ENCODE results near the gene TSHZ2. TPM values are rescaled to one million over a fixed set of nuclear protein-coding genes. Genes with fewer than 3 reads are reported as not detected.

Gene TSHZ2
- total RNA-seq, 4 donors from 2014 or later, result 1.9 to 12.9 (median 5.0) TPM

DNA sequence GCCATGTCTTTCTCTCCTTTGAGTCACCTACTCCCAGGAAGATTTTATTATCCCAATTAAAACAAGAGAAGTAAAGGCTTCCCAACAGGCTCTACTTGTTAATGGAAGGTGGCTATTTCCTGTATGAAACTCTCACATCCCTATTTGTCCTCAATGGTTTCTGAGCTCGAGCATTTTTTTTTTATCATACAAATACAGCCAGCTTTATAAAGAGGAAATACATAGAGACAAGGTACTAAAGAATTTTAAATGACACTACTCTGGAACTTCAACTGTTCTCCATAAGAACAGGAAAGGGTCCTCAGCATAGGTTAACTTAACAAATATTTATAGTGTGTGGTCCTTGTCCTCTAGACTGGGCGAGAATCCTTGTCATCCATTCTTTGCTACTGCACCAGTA lies 41.0 kb downstream of the TSHZ2 start:
- intact Hi-C loops (cut with DNase I; ENCODE audit: low total_unique reads) (no loop called here), in situ Hi-C loops (cut with MboI; ENCODE audit: low pct_ligation_motif_present in 1 of 4, low pct_unique_long_range_greater_than_20kb in 1 of 4, low sequenced_read_pairs in 3 of 4) (no loop called here)
- TF ChIP-seq EP300 (IDR thresholded peaks at IDR 0.05; ENCODE audit: low read depth) (no peak), POLR2AphosphoS5 (IDR thresholded peaks at IDR 0.05) (no peak), POLR2A (IDR thresholded peaks at IDR 0.05) (no peak), CTCF (IDR thresholded peaks at IDR 0.05) (no peak)
- no peaks in the 10 kb centered on the region for H3K27me3 ChIP-seq
- WGBS, 2 donors (ENCODE audit: low coverage in 1 of 2), result 70 to 80% methylated on average over 2 of the region's 2 CpGs
- no peaks in the 10 kb centered on the region for H3K4me1 ChIP-seq
- no peaks in the 10 kb centered on the region for H3K36me3 ChIP-seq
- DNase-seq, result no peak
- no peaks in the 10 kb centered on the region for H3K9me3 ChIP-seq
- H3K27ac ChIP-seq, result no peak overlapping the region
- no peak overlapping the region for H3K4me3 ChIP-seq

DNA sequence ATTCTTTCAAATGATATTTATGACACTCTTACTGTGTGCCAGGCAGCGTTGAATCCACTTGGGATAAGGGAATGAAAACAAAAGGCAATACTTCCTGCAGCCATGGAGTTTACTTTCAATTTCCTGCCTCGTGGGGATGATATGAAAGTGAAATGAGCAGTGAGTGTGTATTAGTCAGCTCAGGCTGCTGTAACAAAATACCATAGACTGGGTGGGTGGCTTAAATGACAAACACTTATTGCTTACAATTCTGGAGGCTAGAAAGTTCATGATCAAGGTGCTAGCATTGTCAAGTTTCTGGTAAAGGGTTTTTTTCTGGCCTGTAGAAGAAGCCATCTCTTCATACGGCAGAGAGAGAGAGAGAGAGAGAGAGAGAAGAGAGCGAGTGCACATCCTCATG lies 41.7 kb downstream of the TSHZ2 start:
- no peak overlapping the region for H3K27ac ChIP-seq
- no peaks in the 10 kb centered on the region for H3K36me3 ChIP-seq
- in situ Hi-C loops (cut with MboI; ENCODE audit: low pct_ligation_motif_present in 1 of 4, low pct_unique_long_range_greater_than_20kb in 1 of 4, low sequenced_read_pairs in 3 of 4), result no loop called here
- intact Hi-C loops (cut with DNase I; ENCODE audit: low total_unique reads), result no loop called here
- no peaks in the 10 kb centered on the region for H3K4me1 ChIP-seq
- TF ChIP-seq CTCF (IDR thresholded peaks at IDR 0.05), result no peak
- TF ChIP-seq POLR2AphosphoS5 (IDR thresholded peaks at IDR 0.05), result no peak
- TF ChIP-seq POLR2A (IDR thresholded peaks at IDR 0.05), result no peak
- no peak for TF ChIP-seq EP300 (IDR thresholded peaks at IDR 0.05; ENCODE audit: low read depth)
- 53 to 57% methylated on average over 4 of the region's 4 CpGs for WGBS, 2 donors (ENCODE audit: low coverage in 1 of 2)
- no peaks in the 10 kb centered on the region for H3K9me3 ChIP-seq
- no peaks in the 10 kb centered on the region for H3K27me3 ChIP-seq
- no peak for DNase-seq
- H3K4me3 ChIP-seq, result no peak overlapping the region

DNA sequence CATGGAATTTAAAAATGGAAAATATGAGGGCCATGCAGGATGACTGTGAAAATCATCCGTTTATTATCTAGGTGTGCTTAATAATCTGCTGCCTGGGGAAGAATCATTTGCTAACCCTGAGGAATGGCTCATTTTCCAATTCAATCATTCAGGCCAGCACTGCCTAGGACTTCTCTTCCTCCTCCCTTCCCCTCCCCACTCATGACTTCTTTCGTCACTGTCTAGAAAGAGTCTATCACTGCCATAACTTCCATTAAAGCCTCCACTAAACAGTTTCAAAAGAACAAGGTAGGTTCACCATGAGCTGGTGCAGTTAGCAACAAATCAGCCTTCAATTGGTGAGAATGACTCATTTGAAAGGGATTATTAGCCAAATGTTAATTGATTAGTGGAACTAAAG lies 43.9 kb downstream of the TSHZ2 start:
- H3K36me3 ChIP-seq, result no peaks in the 10 kb centered on the region
- intact Hi-C loops (cut with DNase I; ENCODE audit: low total_unique reads), result no loop called here
- H3K9me3 ChIP-seq, result no peaks in the 10 kb centered on the region
- in situ Hi-C loops (cut with MboI; ENCODE audit: low pct_ligation_motif_present in 1 of 4, low pct_unique_long_range_greater_than_20kb in 1 of 4, low sequenced_read_pairs in 3 of 4), result no loop called here
- TF ChIP-seq POLR2AphosphoS5 (IDR thresholded peaks at IDR 0.05), result no peak
- TF ChIP-seq EP300 (IDR thresholded peaks at IDR 0.05; ENCODE audit: low read depth), result no peak
- no peak for TF ChIP-seq POLR2A (IDR thresholded peaks at IDR 0.05)
- TF ChIP-seq CTCF (IDR thresholded peaks at IDR 0.05), result no peak
- H3K4me3 ChIP-seq, result no peak overlapping the region
- H3K27me3 ChIP-seq, result no peaks in the 10 kb centered on the region
- no peak for DNase-seq
- no peaks in the 10 kb centered on the region for H3K4me1 ChIP-seq
- 59% methylated on average over 2 of the region's 2 CpGs; no CpG with 5 or more reads in 1 of the 2 donors for WGBS, 2 donors (ENCODE audit: low coverage in 1 of 2)
- no peak overlapping the region for H3K27ac ChIP-seq

DNA sequence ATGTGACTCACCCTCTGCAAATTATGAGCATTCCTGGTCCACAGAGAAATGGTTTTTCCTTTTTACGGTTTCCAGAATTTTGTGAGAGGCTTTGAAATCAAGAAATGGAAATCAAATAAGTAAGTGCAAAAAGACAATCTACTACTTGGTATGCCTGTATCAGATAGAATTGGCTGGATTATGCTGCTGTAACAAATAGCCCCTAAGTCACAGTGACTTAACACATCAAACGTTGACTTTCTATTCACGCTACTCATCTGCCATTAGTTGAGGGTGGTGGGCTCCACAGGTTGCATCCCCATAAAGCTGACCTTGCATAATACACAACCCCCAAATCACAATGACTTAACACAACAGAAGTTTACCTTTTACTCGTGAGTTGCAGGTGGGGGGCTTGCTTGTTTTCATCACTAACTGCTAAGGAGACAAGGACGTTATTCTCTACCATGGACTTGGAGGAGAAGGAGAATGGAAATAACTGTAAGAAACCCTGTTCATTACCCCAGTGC lies 44.4 kb downstream of the TSHZ2 start:
- intact Hi-C loops (cut with DNase I; ENCODE audit: low total_unique reads), result no loop called here
- WGBS, 2 donors (ENCODE audit: low coverage in 1 of 2), result 87 to 88% methylated on average over 3 to 5 of the region's 5 CpGs

More for the DNA sequence above, 44.4 kb downstream of the TSHZ2 start:
- H3K36me3 ChIP-seq, result no peaks in the 10 kb centered on the region
- no peaks in the 10 kb centered on the region for H3K9me3 ChIP-seq
- H3K27me3 ChIP-seq, result no peaks in the 10 kb centered on the region
- H3K4me3 ChIP-seq, result no peak overlapping the region
- in situ Hi-C loops (cut with MboI; ENCODE audit: low pct_ligation_motif_present in 1 of 4, low pct_unique_long_range_greater_than_20kb in 1 of 4, low sequenced_read_pairs in 3 of 4), result no loop called here
- no peaks in the 10 kb centered on the region for H3K4me1 ChIP-seq
- no peak for TF ChIP-seq POLR2AphosphoS5 (IDR thresholded peaks at IDR 0.05)
- TF ChIP-seq POLR2A (IDR thresholded peaks at IDR 0.05), result no peak
- no peak for TF ChIP-seq CTCF (IDR thresholded peaks at IDR 0.05)
- TF ChIP-seq EP300 (IDR thresholded peaks at IDR 0.05; ENCODE audit: low read depth), result no peak
- H3K27ac ChIP-seq, result no peak overlapping the region
- DNase-seq, result no peak
